ENCODE measurements around the gene KCNQ1. TPM values are rescaled to one million over a fixed set of nuclear protein-coding genes. Genes with fewer than 3 reads are reported as not detected.

Gene KCNQ1
- total RNA-seq, 1 donor from 2014 or later = 52.9 TPM

DNA sequence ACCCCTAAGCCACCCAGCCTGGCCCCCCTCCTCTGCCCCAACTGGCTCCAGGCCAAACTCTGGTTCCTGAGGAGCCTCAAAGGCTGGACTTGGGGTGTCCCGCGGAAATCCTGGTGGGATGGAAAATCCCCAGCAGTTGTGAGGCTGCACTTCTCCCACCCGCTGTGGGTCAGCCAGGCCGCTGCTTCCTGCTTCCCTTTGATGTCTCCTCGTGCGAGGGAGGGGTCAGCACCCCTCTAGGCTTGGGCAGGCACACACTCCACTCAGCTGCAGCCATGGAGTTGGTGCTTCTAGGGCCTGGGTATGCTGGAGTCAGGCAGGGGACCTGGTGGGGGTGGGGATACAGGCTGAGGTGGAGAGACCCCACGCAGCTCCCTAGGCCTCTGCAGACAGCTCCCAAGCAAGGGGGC is 243.0 kb downstream of the KCNQ1 start:
- DNase-seq = peak; percentile 60
- no peaks in the 10 kb centered on the region for H3K9me3 ChIP-seq
- no peaks in the 10 kb centered on the region for H3K27me3 ChIP-seq
- H3K4me3 ChIP-seq = no peak overlapping the region
- H3K27ac ChIP-seq = no peak overlapping the region
- ATAC-seq = peak; percentile 2
- TF ChIP-seq, protein P1, sequence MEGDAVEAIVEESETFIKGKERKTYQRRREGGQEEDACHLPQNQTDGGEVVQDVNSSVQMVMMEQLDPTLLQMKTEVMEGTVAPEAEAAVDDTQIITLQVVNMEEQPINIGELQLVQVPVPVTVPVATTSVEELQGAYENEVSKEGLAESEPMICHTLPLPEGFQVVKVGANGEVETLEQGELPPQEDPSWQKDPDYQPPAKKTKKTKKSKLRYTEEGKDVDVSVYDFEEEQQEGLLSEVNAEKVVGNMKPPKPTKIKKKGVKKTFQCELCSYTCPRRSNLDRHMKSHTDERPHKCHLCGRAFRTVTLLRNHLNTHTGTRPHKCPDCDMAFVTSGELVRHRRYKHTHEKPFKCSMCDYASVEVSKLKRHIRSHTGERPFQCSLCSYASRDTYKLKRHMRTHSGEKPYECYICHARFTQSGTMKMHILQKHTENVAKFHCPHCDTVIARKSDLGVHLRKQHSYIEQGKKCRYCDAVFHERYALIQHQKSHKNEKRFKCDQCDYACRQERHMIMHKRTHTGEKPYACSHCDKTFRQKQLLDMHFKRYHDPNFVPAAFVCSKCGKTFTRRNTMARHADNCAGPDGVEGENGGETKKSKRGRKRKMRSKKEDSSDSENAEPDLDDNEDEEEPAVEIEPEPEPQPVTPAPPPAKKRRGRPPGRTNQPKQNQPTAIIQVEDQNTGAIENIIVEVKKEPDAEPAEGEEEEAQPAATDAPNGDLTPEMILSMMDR (IDR thresholded peaks at IDR 0.05) = no peak
- no peaks in the 10 kb centered on the region for H3K36me3 ChIP-seq
- intact Hi-C loops (cut with DNase I) = no loop called here
- peaks cover 24% of the 10 kb centered on the region for H3K4me1 ChIP-seq

DNA sequence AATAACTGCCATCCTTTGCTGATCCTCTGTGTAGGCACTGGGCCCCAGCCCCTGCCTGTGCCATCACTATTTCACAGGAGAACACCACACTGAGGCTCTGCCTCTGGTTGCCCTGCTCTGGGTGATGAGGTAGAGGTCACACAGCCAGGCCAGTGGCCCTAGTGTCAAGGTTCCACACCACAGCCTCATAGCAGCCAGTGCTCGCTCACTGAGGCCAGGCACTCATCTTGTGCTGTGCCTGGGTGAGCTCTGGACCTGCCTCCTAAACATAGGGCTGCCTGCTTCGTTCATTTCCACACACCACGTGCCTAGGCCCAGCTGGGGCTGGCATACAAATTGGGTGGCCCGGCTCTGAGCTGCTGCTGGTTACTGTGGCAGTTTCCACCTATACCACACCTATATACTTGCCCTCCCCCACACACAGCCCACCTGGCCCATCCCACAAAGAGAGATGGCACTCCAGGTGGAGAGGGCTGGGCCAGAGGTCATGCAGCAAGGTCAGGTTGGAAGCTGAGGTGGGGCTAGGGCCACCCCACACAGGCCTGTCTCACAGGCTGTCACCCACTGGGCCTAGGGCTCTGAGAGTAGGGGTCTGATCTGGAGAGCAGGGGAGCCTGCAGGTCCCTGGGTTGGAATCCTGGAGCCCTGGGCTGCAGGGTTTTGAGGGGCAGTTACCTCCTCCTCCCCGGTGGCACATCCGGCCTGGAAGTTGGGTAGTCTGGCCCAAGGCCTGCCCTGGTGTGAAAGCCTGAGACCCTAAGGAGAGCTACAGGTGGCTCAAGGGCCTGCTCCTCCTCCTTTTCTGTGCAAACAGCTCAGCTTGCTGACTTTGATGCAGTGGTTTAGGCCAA is 243.8 kb downstream of the KCNQ1 start:
- intact Hi-C loops (cut with DNase I) = no loop called here
- ATAC-seq (no peak), DNase-seq (peak; percentile 40)
- Histone ChIP-seq H3K4me1 (peaks cover 32% of the 10 kb centered on the region), H3K27me3 (no peaks in the 10 kb centered on the region), H3K36me3 (no peaks in the 10 kb centered on the region), H3K4me3 (no peak overlapping the region), H3K9me3 (no peaks in the 10 kb centered on the region), H3K27ac (no peak overlapping the region)
- TF ChIP-seq, protein P1 (IDR thresholded peaks at IDR 0.05) = no peak

DNA sequence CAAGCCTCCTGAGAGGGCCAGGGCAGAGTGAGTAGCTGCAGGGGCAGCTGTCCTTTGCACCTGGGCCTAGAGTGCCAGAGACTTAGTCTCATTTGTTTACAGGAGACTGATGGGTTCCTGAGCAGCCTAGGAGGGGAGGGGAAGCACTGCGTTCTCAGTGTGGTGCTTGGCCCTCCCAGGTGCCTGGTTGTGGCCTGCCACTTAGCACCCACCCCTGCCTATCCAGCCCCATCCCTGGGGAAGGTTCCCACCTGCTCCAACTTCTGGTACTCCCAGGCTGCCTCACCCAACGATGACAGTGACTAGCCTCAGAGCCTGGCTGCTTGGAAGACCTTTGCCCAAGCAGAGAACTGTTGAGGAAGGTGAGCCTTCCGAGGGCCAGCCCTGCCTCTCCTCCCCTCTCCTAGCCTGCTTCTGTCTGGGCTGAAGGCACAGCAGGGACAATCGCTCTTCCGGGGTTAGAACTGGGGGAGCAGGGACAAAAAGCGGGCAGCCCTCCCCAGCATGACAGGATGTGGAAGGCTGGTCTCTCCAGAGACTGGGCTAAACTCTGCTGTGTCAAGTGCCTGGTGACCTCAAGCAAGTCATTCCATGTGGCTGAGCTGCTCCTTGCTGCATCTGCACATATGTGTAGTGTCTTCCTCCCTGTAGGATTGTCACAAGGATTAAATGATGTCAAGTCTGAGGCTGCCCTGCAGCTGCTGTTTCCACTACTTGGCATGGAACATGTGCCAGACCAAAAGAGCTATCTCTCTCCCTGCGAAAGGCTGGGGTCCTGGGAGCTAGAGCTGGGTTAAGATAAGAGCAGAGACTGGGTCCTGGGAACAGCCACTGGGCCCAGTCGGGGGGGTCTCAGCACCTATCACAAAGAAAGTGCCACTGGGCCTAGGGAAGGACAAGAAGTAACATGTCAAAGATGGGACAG is 245.1 kb downstream of the KCNQ1 start:
- H3K36me3 ChIP-seq = no peaks in the 10 kb centered on the region
- intact Hi-C loops (cut with DNase I) = no loop called here
- TF ChIP-seq, protein P1 (IDR thresholded peaks at IDR 0.05) = no peak
- H3K9me3 ChIP-seq = no peaks in the 10 kb centered on the region
- DNase-seq (peak; percentile 48), ATAC-seq (no peak)
- H3K4me1 ChIP-seq = peaks cover 35% of the 10 kb centered on the region
- H3K27me3 ChIP-seq = no peaks in the 10 kb centered on the region
- no peak overlapping the region for H3K27ac ChIP-seq
- H3K4me3 ChIP-seq = no peak overlapping the region

DNA sequence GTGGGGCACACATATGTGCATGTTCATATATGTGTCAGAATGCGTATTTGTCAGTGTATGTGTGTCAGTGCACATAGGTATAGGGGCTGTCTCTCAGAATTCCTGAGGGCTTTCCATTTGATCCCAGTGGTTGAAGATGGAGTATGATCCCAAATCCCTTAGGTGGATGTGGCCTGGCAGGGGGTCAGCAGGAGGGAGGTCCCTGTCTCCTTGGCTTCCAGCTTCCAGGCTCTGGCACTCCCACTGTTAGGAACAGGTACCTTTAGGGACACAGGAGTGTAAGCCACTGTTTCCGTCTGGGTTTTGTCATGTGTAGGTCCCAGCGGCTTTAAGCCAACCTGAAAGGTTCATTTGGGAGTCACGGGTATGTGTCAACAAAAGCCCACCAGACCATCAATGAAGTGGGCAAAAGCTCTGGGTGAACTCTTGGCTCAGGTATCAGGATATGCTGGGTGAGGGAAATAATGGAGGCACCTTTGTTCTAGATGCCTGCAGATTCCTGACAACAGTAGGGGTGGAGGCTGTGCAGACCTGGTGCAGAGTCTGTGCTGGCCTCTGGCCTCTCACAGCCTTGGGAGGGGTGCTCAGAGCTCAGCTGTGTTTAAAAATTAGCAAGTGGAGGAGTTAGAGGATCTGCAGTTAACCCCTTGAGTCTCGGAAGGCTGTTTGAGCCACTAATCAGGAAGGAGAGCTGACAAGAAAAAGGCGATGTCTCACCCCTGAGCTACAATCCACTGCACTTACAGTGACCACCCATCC is 246.0 kb downstream of the KCNQ1 start:
- peaks cover 35% of the 10 kb centered on the region for H3K4me1 ChIP-seq
- no peaks in the 10 kb centered on the region for H3K27me3 ChIP-seq
- no peaks in the 10 kb centered on the region for H3K9me3 ChIP-seq
- intact Hi-C loops (cut with DNase I) = no loop called here
- ATAC-seq (no peak), DNase-seq (no peak)
- TF ChIP-seq, protein P1 (IDR thresholded peaks at IDR 0.05) = no peak
- H3K4me3 ChIP-seq = no peak overlapping the region
- H3K27ac ChIP-seq = no peak overlapping the region
- no peaks in the 10 kb centered on the region for H3K36me3 ChIP-seq

DNA sequence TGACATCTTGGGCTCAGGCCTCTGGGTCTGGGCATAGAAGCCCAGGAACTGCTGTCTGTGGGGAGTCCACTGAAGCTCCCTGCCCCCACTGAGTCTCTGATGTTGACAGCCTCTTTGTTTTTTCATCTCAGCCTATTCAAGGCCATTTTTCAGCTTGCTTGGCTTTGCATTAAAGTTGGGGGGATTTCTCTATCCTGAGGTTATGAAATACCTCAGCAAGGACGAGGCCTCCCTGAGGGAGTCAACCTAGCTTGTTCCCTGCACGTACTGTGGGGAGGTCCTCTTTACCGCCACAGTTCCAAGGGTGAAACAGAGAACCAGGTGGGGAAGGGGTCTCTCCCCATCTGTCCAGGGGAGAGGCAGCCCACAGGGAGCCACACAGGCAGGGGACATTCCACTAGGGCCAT is 246.6 kb downstream of the KCNQ1 start:
- TF ChIP-seq, protein P1 (IDR thresholded peaks at IDR 0.05) = no peak

More for the DNA sequence above, 246.6 kb downstream of the KCNQ1 start:
- H3K27ac ChIP-seq = no peak overlapping the region
- DNase-seq (no peak), ATAC-seq (no peak)
- H3K36me3 ChIP-seq = no peaks in the 10 kb centered on the region
- intact Hi-C loops (cut with DNase I) = no loop called here
- H3K4me3 ChIP-seq = no peak overlapping the region
- peaks cover 35% of the 10 kb centered on the region for H3K4me1 ChIP-seq
- no peaks in the 10 kb centered on the region for H3K9me3 ChIP-seq
- no peaks in the 10 kb centered on the region for H3K27me3 ChIP-seq

Measured in upper lobe of right lung (tissue), 1 donor.